SK-N-DZ (cell line): Measurements from ENCODE around the gene PDXDC1.
"Not testable (repeated sequence)": the region's sequence is repeated elsewhere in the genome, so short reads cannot be mapped to it uniquely, and the experiment has no call there.

Source experiments
- DNase-seq: peaks from one replicate; pipeline ENCODE4 v3.0.0-alpha.2; 2015; ENCODE audit warnings: low spot score

PDXDC1 gene

DNA sequence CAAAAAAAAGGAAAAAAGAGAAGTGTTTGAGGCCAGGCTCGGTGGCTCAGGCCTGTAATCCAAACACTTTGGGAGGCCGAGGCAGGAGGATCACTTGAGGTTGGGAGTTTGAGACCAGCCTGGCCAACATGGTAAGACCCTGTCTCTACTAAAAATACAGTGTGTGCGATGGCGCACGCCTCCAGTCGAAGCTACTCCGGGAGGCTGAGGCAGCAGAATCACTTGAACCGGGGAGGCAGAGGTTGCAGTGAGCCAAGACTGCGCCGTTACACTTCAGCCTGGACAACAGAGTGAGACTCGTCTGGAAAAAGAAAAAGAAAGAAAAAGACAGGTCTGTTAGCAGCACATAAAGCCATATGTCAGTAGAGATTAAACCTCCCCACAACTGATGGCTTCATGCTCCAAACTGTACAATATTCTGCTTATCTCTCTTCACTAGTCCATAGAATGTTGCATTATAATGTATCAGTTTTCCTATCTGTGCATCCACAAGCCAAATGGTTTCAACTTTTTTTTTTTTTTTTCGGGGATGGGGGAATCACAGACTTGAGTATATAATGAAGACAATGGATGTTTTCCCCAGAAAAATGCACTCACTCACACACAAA is 3.1 kb upstream of the PDXDC1 start:
- DNase-seq = not testable (repeated sequence)

- not testable (repeated sequence) for DNase-seq
Measured at GRCh38 chr16:14973785-14974322, 972 bp upstream of the PDXDC1 start.

GRCh38 chr16:14974331-14974655 is 533 bp upstream of the PDXDC1 start:
- DNase-seq = peak; percentile 81

- DNase-seq = not testable (repeated sequence)
Measured at GRCh38 chr16:14975418-14976194, 780 bp downstream of the PDXDC1 start.

DNA sequence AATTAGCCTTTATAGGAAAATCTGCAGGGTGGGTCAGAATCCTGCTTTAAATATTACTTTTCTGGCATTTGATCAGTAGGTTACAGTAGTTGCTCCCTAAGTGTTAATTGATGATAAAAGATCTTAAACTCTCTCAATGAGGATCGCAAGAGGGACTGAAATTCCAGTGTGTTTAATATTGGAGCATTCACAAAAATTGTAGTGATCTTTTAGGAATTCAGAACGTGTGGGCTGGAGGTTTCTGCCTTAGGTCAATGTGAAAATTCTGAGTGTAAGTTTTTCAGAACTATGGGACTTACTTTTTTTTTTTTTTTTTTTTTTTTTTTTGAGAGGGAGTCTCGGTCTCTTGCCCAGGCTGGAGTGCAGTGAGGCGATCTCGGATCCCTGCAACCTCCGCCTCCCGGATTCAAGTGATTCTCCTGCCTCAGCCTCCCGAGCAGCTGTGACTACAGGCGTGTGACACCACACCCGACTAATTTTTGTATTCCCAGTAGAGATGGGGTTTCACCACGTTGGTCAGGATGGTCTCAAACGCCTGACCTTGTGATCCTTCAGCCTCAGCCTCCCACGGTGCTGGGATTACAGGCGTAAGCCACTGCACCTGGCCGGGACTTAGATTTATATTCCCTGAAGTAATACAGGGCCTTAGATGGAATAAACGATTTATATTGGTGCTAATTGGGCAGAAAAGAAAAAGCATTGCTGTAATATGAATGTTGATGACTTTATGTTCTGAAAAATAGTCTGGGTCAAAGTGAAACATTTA is 2.3 kb downstream of the PDXDC1 start:
- DNase-seq = not testable (repeated sequence)

- DNase-seq = not testable (repeated sequence)
Measured at GRCh38 chr16:14978281-14978680, 3.5 kb downstream of the PDXDC1 start.

DNA sequence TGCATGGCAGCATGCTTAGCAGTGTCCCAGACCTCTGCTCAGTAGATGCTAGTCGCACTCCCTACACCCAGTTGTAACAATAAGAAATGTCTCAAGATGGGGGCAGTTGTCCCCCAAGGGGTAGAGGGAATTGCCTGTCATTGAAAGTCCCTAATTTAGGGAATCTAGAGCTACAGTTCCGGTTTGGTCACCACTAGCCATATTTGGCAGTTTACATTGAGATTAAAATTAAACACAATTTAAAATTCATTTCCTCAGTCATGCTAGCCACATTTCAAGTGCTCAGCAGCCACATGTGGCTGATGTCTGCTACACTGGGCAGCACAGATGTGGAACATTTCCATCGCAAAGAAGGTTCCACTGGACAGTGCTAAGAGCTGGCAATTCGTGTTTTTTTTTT is 4.1 kb downstream of the PDXDC1 start:
- not testable (repeated sequence) for DNase-seq

- DNase-seq = not testable (repeated sequence)
Measured at GRCh38 chr16:14981234-14981633, 6.4 kb downstream of the PDXDC1 start.

- not testable (repeated sequence) for DNase-seq
Measured at GRCh38 chr16:14982521-14982920, 7.7 kb downstream of the PDXDC1 start.

GRCh38 chr16:14988092-14988491 is 13.3 kb downstream of the PDXDC1 start:
- not testable (repeated sequence) for DNase-seq

DNA sequence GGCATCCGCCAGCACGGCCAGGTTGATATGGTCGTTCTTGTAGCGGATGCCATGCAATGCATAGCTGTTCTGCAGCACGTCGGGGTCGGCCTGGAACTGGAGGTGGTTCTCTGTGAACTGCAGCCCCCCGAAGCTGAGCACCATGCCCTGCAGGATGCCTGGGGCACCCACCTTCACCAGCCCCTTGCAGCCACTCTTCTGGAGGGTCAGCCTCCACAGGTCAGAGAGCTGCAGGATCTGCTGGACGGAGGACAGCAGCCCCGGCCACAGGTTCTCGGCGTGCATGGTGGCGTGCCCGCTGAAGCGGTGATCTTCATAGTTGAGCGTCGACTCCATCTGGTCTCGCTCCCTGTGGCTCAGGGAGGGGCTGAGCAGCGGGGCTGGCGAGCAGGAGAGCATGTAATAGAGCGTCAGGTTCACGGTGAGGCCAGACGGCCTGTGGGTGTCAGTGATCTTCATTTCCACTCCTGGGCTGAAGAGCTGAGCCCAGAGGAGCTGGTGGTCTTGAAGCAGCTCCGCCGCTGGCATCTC is 13.9 kb downstream of the PDXDC1 start:
- not testable (repeated sequence) for DNase-seq

DNA sequence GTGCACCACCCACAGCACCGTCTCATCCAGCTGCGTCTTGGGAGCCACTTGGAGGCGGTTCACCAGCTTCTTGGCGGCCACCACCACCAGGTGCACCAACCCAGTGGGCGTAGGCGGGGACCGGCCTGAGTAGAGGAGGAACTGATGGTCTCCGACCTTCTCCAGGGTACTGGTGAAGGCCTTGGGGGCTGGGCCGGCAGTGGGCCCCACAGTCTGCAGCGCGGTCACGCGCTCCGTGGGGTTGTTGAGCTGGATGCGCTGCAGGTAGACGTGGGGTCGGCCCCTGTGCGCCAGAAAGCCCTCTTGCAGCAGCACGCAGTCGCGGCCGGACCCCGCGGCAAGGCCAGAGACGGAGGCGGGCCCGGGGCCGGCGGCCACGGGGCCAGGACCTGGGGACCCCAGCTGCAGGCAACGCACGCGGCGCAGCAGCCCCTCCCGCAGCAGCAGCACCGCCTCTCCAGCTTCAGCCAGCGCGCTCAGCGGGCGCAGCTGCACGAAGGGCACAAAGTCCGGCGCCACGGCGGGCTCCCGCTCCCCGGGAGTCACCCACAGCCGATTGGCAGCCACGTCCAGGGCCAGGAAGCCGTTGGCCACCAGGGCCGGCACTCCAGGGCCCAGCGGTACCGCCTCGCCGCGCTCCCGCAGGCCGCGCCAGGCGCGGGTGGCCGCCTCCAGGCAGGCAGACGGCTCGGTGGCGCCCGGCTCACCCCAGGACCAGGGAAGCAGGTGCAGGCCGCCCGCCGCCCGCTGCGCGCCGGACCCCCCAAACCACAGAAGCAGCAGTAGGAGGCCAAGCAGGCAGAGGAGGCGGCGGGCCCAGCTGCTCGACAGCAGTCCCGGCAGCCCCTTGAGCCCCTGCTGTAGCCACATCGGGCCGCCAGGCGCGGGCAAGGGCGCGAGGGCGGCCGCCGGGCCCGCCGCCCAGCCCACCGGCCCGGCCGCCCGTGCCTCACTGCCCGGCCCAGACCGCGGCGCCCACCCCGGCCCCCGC is 14.8 kb downstream of the PDXDC1 start:
- not testable (repeated sequence) for DNase-seq

- DNase-seq = not testable (repeated sequence)
Measured at GRCh38 chr16:14993277-14994151, 18.7 kb downstream of the PDXDC1 start.

- DNase-seq = not testable (repeated sequence)
Measured at GRCh38 chr16:14996702-14997101, 21.9 kb downstream of the PDXDC1 start.

- not testable (repeated sequence) for DNase-seq
Measured at GRCh38 chr16:14998300-14998699, 23.5 kb downstream of the PDXDC1 start.

DNA sequence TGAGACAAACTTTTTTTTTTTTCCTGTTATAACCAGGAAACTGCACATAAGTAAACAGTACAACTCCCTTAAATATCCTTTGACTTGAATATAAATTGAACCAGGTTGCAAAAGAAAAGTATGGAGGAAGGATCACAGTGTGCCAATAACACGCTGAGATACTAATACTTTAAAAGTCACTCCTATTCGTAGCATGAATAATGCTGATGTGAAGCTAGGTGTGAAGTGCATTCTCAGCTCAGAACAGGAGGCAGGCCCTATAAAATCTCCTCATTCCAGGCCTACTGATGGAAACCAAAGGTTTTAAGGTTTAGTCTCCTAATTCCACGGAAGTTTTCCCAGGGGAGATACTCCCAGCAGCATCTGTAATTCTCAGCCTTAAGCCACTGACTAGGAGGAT is 25.0 kb downstream of the PDXDC1 start:
- DNase-seq = not testable (repeated sequence)

- not testable (repeated sequence) for DNase-seq
Measured at GRCh38 chr16:15002448-15002847, 27.6 kb downstream of the PDXDC1 start.

DNA sequence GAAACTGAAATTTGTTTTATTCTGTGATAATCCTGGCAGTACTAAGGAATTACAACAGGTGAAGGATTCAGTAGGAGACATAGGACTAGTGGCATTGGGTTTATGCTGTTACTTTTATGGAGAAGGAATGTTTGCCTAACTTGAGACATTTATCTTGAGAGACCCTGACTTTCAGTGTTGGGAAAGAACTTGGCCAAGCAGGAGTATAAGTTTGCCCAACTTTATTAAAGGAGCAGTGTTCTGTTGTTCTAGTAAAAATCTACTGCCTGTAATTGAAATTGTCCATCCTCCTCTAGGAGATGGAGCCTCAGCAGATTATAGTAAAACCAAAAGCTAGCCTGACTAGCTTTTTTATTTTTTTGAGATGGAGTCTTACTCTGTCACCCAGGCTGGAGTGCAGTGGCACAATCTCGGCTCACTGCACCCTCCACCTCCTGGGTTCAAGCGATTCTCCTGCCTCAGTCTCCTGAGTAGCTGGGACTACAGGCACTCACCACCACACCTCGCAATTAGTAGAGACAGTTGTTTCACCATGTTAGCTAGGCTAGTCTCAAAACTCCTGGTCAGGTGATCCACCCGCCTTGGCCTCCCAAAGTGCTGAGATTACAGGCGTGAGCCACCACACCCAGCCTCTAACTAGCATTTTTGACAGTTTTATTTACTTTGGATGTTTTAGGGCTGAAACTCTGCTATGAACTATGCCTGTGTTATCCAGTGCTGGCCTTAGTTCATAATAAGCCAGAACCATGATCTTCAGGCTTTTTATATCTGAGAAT is 30.7 kb downstream of the PDXDC1 start:
- not testable (repeated sequence) for DNase-seq

DNA sequence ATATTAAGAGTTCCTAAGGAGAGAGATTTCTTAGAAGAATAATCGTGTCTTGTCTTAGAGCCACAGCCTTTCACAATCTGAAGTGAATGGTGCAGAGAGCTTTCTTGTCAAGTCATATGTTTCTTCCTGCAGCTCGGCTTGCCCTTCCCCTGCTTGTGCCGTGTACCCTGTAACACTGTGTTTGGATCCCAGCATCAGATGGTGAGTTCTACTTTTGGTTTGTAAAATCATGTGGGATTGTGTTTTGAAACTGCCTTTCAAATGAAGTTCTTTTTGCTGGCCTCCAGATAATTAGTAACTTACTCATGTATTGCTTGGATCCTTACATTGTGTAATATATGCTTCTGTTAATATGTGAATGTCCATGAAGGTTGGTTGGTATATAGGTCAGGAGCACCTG is 33.8 kb downstream of the PDXDC1 start:
- not testable (repeated sequence) for DNase-seq
